ENCODE results near the gene IFITM1.

- no peak for TF ChIP-seq CTCF (IDR thresholded peaks at IDR 0.05; ENCODE audit: control extremely low read depth in 1 of 3, insufficient read depth in 1 of 3, low read depth in 1 of 3, low read length in 3 of 3)
- no peak for TF ChIP-seq EZH2 (IDR thresholded peaks at IDR 0.05; ENCODE audit: low read depth, low read length, severe bottlenecking)
- TF ChIP-seq EP300 (IDR thresholded peaks at IDR 0.05; ENCODE audit: borderline replicate concordance in 1 of 2, low read depth in 2 of 2, low read length in 2 of 2) = no peak
- TF ChIP-seq RAD21 (IDR thresholded peaks at IDR 0.05 in 1 of 2, conservative IDR thresholded peaks at IDR 0.05 in 1 of 2; ENCODE audit: low read depth in 2 of 2, low read length in 2 of 2) = no peak
- no peak for TF ChIP-seq YY1 (IDR thresholded peaks at IDR 0.05; ENCODE audit: low read depth, low read length)
Measured at GRCh38 chr11:306645-307371, 7.0 kb upstream of the IFITM1 start.
